HG03175 (cell line): ENCODE data around the gene HDAC1.

ENCODE experiments used
- ATAC-seq: cut with Tn5 transposase; IDR thresholded peaks from one replicate; pipeline ENCODE4 v1.9.1; 2021; ENCODE audit warnings: mild to moderate bottlenecking, moderate library complexity; ENCODE audit not compliant: unreplicated experiment

HDAC1 gene

DNA sequence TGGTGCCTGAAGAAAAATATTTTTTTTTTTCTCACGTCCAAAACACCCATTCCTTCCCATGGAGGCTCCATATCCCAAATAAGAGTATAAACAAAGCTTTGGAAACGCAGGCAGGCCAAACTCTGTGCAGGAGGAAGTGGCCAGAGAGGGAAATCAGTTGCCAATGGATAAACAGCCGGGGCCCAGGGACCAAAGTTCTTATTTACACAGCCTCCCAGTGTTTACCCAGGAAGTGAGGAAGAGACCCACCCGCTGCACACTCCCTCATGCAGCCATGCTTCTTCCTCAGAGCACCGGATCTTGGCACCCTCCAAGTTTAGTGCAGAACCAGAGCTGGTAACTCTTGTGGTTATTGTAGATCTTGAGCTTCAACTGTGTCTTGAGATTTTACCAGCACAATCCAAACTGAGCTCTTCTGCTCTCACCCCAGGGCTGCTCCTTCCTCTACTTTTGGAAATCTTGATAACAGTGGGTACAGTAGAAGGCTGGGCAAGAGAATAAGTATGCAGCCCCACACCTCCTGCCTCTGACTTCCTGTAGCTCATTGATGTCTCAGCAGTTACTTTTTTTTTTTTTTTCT is 29.9 kb downstream of the HDAC1 start:
- ATAC-seq, result no peak

DNA sequence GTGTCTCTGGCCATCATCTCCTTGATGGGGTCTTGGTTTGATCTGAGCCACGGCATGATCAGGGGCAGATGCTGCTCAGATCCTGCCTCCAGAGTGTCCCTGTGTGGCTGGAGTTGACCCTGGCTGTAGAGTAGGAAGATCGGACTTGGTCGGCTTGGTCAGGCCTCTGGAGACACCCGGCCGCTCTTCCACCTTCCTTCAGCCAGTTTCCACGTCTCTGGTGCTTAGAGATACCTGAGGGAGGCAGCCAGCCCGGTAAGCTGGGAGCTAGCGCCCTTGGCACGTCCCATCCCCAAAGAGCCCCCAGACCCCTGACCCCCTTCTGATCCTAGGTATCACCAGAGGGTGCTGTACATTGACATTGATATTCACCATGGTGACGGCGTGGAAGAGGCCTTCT is 35.3 kb downstream of the HDAC1 start:
- ATAC-seq, result no peak

DNA sequence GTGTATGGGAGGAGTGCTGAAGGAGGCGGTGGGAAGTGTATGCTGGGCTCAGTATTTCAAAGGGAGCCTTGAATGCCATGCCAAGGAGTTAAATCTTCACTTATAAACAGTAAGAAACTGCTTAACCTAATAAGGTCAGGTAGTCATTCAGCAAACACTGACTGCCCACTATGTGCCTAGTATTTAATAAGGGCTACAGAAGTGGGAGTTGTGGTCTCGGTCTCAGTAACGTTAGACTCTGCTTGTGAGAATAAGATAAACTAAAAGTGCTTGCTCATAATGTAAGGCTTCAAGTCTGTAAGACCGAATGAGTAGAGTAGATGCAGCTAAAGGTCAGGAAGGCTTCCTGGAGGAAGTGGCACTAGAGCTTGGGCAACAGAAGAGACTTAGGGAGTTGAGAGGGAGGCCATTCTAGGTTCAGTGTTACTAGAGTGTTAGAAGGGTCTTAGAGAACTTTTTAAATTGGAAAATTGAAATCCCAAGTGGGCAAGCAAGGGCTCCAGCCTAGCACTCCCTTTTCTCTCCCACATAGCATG is 38.1 kb downstream of the HDAC1 start:
- no peak for ATAC-seq

DNA sequence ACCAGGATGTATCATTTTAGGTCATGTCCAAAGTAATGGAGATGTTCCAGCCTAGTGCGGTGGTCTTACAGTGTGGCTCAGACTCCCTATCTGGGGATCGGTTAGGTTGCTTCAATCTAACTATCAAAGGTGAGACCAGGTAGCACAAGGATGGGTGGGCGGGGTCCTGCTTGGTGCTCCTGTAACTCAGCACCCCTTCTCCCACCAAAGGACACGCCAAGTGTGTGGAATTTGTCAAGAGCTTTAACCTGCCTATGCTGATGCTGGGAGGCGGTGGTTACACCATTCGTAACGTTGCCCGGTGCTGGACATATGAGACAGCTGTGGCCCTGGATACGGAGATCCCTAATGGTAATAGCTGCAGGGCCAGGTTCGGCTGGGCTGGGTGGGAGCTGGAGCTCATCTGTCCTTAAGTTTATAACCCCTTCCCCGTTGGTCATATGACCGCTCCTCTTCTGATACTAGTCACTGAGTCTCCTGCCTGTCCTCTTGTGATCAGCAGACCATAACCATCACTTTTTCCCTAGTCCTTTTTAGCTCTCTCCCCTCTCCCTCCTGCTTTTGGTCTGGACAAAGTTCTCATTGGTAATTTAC is 38.8 kb downstream of the HDAC1 start:
- no peak for ATAC-seq

DNA sequence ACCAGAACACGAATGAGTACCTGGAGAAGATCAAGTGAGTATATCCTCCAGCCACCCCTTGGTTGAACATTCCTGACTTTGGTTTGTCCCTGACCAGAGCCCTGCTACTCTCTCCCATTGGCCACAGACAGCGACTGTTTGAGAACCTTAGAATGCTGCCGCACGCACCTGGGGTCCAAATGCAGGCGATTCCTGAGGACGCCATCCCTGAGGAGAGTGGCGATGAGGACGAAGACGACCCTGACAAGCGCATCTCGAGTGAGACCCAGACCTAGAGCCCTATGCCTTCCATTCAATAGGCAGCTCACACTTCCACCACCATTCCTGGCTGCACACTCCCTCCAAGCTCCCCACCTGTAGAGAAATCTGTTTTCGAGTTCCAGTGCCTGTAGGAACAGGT is 39.7 kb downstream of the HDAC1 start:
- ATAC-seq, result no peak

DNA sequence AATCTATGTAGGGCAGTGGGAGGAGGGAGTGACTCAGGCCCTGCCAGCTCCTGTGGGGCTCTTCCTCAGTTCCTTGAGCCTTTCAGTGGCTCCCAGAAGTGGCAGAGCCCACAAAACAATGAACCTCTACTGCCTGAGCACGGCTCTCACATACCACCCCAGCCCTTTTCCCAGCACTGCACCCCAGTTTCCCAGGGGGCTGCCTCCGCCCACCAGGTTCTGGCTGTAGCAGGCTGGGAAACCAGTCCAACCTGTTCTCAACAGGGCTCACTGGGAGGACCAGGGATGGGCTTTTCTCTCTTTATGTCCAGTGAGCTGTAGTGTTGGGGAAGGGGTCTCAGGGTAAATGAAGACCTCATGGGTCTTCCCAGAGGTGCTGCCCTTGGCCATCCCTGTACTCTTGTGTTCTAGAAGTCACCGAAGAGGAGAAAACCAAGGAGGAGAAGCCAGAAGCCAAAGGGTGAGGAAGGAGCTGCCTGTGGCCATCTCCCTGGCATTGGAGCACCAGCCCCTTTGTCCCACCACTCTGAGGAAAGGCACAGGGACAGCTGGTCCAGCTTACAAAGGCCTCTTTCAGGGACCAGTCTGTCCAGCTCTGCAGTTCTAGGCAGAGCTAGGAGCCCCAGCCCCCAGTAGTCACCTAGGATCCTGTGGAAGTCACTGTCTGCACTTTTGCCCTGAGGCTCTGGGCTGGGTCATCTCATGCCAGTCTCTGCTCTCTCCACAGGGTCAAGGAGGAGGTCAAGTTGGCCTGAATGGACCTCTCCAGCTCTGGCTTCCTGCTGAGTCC is 40.6 kb downstream of the HDAC1 start:
- ATAC-seq, result no peak

DNA sequence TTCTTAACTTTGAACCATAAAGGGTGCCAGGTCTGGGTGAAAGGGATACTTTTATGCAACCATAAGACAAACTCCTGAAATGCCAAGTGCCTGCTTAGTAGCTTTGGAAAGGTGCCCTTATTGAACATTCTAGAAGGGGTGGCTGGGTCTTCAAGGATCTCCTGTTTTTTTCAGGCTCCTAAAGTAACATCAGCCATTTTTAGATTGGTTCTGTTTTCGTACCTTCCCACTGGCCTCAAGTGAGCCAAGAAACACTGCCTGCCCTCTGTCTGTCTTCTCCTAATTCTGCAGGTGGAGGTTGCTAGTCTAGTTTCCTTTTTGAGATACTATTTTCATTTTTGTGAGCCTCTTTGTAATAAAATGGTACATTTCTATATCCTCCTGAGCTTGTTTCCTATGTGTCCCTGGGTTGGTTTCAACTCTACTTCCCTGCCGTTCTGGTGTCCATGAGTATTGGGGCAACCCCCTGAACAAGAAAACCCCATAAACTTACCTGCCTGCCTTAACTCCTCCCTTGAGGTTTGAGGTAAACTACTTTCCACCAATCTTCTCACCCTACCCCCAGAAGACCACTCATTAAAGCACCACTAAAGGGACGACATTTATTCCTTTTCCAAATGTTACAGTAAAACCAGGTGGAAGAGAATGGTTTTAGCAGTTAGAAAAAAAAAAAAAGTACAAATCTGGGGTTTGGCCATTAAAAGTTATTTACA is 41.5 kb downstream of the HDAC1 start:
- no peak for ATAC-seq

DNA sequence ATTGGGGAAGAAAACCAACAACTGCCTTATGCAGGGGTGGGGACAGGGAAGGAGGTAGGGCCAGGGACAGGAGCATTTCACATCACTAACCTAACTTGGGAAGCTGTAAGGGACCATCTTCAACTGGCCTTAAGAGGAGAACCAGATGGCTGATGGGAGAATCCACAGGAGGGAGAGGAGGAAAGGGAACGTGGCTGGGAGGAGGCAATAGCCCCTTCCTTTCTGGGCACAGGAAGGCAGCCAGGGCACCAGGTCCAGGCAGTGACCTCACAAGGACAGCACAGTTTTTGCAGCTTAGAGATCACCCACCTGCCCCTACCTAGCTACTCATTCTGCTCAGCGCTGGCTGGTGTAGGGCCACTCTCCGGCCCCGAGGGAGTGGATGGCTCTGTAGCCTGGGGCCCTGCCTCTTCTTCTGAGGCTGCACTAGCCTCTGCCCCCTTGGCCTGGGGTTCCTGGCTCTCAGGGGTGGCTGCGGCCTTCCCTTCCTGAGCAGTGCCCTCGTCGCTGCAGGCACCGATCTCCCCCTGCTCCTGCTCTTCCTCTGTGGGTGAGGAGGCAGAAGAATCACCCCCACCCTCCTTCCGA is 42.5 kb downstream of the HDAC1 start:
- ATAC-seq, result no peak

DNA sequence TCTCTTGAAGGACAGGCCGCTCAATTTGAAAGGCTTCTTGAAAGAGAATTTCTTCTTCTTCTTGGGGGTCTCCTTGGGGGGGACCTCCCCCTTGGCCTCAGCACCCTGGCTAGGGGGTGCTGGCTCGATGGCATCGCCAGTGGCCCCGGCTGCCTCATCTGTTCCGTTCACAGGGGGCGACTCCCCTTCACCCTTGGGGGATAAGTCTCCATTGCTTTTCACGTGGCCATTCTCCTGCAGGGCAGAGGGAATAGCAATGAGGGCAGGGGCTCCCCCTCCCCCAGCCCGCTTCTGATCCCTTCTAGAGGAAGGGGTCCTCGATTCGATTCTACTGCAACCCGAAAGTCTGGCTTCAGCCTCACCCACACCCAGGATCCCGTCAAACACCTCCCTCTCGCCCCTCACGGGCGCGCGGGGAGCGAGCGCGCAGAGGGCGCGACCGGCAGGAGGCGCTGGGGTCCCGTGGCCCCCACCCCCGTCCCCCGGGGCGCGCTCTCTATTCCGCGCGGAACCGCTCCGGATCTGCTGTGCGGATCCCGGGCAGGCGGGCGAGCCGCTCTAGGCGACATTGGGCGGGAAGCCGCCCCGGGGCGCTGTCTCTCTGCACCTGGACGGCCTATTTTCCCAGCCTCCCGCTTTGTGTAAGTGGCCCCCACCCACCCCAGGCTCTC is 43.1 kb downstream of the HDAC1 start:
- ATAC-seq, result peak; percentile 15

DNA sequence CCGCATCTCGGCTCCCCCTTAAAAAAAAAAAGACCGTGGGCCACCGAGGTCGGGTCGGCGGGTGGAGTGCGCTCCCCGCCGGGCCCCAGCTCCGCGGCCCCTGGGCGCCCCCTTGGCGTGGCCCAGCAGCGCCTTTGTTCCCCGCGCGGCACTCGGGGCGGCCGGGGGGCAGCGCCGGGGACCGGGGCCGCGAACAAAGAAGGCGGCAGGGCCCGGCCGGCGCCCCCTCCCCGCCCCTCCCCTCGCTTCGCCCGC is 43.6 kb downstream of the HDAC1 start:
- ATAC-seq, result peak; percentile 10

DNA sequence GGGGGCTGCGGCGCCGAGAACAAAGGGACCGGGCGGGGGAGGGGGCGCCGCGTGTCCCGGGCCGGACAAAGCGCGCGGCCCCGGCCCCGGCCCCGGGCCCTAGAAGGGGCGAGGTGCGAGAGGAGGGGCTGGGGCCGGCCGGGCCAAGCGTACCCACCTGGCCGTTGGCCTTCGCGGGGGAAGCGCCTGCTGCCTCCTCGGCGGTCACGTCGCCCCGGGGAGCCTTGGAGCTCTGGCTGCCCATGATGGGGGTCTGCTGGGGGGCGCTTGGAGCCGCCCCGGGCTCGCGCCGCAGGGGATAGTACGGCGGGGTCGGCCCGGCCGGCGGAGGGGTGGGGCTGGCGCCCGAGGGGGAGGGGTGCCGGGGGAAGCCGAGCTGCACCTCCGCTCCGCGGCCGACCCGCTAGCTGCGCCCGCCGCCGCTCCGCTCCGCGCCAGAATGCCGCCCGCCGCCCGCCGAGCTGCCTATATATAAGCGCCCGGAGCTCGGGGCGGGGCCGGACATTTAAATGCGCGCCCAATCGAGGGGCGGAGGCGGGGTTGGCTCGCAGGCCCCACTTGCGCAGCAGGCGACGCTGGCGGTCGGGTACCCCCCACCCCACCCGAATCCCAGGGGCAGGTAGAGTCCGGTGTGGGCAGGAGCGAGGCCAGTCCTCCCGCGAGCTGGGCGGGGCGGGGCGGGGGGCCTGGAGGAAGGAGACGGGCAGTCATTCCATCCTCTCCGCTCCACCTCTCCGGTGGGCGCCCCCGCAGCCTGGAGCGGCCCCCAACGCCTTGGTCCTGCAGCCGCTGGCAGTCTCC is 44.1 kb downstream of the HDAC1 start, which contains the start of gene MARCKSL1:
Gene MARCKSL1, minus strand, starts transcription at position 444 of the 801 bp plus-strand sequence. Its CDS starts 200 bp downstream, at position 244.
- peak; percentile 48 for ATAC-seq

DNA sequence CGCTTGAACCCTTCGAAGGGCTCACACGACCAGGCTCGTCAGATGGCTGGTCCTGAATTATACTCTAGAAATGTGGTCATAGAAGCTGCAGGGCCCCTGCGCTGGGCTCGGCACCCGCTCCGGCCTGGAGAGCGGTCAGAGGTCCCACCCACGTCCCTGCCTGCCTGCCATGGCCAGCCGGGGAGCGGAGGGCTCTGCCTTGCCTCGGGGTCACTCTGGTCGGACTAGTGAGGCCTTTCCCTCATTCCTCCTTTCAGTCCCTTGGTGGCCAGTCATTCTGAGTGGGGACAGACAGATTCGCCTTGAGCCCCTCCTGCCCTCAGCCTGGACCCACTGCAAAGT is 44.7 kb downstream of the HDAC1 start:
- no peak for ATAC-seq

DNA sequence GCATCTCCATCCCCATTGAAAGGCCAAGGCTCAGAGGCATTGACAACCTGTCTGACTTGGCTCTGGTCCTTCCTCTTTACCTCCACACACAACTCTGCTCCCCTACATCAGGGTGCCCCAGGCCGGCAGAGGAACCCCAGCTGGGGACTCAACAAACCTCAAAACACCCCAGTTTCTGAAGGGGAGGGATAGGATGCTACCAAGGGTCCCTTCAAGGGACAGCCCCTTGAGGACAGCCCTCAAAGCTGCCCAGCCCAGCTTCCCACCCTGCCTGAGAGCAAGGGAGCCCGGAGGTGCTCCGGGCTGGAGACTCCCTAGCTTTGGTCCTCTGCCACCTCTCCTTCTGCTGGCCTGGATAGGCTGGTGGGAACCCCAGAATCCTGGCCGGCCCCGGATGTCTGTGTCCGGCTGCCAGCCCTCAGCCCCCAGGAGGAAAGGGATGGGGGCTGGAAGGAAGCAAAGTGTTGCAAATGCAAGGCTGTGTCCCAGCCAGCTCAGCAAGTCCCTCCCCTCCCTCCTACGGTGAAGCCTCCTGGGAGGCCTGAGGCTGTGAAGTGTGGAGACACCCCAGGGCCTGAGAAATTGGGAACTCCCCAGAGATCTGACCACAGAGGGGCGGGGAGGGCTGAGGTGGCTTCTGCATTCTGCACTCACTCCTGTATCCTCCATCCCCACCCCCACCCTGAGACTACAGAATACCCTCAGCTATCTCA is 45.2 kb downstream of the HDAC1 start:
- ATAC-seq, result peak; percentile 29

DNA sequence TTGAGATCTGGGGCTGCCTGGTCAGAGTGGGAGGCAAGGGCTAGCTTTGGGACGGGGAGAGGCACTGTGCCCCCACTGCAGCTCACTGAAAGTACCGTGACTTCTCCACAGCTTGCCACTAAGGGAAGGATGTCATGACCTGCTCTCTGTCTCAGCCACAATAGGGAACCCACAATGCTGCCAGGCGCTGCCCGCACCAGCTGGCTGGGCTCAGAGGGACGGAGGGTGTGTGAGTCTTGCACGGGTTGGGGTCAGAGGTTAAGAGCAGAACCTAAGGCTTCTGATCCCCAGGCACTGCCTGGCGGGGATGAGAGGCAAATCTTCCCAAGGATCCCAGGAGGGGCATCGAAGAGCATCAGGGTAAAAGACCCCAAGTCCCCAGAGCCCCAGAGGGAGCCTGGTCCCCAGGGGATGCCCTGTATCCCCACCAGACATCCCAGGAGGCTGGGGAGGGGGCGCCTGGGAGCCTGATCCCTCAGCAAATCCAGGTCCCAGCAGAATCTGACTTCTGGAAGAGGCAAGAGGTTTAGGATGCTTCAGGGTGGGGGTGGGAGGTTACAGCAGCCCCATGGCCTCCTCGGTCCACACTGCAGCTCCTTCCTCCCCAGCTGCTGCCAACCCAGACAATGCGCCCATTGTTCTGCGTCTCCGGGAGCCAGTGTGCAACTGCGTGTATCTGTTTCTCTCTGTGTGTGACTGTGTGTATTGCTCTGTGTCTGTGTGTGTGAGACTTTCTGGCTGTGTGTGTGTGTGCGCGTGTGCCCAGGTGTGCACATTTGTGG is 46.2 kb downstream of the HDAC1 start:
- no peak for ATAC-seq

DNA sequence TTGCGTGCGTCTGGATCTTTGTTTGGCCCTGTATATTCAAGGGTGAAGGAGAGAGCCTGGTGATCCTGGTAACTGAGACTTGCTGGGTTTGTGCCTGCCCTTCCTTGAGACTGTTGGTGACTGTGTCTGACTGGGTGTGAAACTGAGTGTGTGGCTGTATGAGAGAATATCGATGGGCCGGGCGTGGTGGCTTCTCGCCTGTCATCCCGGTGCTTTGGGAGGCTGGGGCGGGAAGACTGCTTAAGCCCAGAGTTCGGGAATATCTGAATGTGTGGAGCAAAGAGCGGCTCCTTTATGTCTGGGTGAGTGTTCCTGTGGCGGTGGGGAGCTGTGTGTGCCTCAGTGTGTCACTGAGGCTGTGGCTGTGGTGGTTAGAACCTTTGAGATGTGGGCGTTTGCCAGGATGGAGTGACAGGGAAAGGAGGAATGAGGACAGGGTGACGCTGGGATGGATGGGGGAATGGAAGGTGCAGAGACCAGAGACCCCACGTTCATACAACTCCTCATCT is 46.8 kb downstream of the HDAC1 start:
- no peak for ATAC-seq

DNA sequence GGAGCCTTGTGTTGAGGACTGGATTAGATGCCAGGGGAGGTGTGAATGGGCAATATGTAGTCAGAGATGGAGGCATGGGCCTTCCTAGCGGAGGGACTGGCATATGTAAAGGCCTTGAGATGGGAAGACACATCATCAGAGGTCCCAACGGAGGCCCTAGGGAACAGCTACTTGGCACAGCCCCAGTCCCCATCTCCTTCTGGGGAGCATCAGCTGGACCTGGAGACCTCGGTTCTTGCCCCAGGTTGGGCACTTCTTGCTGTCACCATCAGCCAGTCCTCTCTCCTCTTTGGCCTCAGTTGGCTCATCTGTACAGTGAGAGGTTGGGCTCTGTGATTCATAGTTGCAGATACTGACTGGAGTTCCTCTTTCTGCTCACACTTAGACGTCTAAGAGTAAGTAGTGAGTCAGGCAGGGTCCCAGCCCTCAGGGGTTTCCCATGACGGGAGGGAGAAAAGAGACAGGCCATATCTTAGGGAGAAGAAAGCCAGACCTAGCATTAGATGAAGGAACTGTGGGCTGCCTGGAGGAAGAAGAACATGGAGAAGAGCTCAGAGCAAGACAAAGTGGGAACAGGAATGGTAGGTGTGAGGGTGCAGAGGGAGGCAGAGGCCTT is 47.6 kb downstream of the HDAC1 start:
- ATAC-seq, result no peak

DNA sequence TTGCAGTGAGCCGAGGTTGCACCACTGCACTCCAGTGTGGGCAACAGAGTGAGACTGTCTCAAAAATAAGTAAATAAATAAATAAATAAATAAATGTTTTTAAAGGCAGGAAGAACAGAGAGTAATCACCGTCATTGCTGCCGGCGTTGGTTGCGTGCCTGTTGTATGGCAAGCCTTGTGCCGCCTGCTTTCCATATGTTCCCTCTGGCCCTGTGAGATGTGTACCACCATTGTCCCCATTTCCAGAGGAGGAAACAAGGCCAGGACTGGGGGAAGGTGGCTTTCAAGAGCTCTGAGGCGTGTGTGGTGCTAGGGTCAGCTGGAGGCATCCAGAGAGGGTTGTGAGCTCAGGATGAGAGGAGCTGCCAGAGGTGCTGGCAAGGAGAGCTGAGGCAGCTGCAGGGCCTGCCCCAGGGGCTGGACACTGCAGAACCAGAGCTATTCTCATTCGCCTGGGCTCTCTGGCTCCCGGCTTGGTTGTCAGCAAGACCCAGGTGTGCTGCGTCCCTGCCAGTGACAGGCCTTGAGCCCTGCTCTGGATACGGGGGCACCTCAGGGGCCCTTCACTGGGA is 49.4 kb downstream of the HDAC1 start:
- ATAC-seq, result no peak

DNA sequence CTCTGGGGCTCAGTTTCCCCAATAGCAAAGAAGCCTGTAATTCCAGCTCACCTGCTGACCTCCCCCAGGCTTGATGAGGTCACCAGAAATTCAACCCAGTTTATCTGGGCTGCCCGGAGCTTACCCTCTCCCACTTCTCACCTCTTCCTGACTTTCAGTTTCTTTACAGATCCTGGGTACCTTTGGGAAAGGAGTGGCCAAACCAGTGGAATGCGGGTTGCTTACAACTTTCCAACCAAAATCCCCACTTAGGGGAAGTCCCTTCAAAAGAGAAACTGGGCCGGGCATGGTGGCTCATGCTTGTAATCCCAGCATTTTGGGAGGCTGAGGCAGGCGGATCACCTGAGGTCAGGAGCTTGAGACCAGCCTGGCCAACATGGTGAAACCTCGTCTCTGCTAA is 50.1 kb downstream of the HDAC1 start:
- no peak for ATAC-seq
